SJCRH30 (cell line): ENCODE results near the gene PITRM1. TPM values are rescaled to one million over a fixed set of nuclear protein-coding genes. Genes with fewer than 3 reads are reported as not detected.
A peak's percentile ranks its signal among the peaks of the same experiment; 100 is the strongest.

Source experiments
- DNase-seq, 2 experiments: peaks; one replicate each; pipeline ENCODE4 v3.0.0-alpha.2; 2015 to 2020
- H3K27ac ChIP-seq: fragments of 250-450 bp; sonication (Bioruptor Pico); 2 replicates; pipeline ENCODE4 v1.5.1; 2020; ENCODE audit warnings: mild to moderate bottlenecking, moderate library complexity
- H3K27me3 ChIP-seq: fragments of 250-450 bp; sonication (Bioruptor Pico); 2 replicates; pipeline ENCODE4 v1.5.1; 2020; ENCODE audit warnings: mild to moderate bottlenecking, moderate library complexity
- H3K36me3 ChIP-seq: fragments of 250-450 bp; sonication (Bioruptor Pico); 2 replicates; pipeline ENCODE4 v1.5.1; 2020; ENCODE audit warnings: mild to moderate bottlenecking, moderate library complexity
- H3K4me1 ChIP-seq: fragments of 250-450 bp; sonication (Bioruptor Pico); 2 replicates; pipeline ENCODE4 v1.5.1; 2020; ENCODE audit warnings: mild to moderate bottlenecking, moderate library complexity
- H3K4me3 ChIP-seq: fragments of 250-450 bp; sonication (Bioruptor Pico); 2 replicates; pipeline ENCODE4 v1.5.1; 2020; ENCODE audit warnings: mild to moderate bottlenecking, moderate library complexity
- H3K9me3 ChIP-seq: fragments of 250-450 bp; sonication (Bioruptor Pico); replicated peaks from 2 replicates; pipeline ENCODE4 v1.5.1; 2020; ENCODE audit warnings: mild to moderate bottlenecking, moderate library complexity
- total RNA-seq: library from RNA; depleted of rRNA; stranded (reverse); fragments of >200 nt; shearing (Covaris generic); gene quantifications from 2 replicates; pipeline ENCODE4 v1.2.3, GENCODE V29; 2014

PITRM1 gene
- total RNA-seq, 1 experiment from 2014 or later: 51.4 TPM

DNA sequence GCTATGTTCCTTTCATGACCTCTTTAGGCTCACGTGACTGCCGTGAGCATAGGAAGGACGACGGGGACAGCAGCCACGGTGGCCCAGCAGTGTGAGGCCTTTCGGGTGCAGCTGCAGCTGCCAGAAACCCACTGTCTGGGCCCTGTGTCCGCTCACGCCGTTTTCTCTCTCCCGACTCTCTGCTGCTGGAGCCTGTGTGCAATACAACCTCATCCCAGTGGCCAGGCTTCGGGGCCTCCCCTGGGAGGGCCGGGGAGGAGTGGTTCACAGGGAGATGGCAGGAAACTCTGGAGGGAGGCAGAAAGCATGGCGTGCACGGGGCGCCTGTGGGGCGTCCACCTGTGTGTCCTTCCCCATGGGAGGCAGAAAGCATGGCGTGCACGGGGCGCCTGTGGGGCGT, 66.7 kb downstream of the PITRM1 start:
- H3K27ac ChIP-seq: no peak overlapping the region

DNA sequence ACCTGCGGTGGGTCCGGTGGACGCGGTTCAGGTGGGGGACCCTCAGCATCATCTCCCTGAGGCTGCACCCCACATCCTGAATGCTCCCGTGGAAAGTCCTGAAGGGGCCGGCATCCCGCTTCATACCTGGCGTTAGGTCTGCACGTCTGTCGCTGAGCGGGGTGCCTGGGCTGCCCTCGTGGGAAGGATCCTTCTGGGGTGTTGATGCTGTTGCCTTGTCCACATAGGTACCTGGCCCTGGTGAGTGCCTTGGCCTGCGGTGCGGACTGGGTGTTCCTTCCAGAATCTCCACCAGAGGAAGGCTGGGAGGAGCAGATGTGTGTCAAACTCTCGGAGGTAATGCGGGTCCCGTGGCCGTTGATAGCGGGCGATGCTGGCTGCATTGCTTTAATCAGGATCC, 67.4 kb downstream of the PITRM1 start:
- Histone ChIP-seq H3K27ac (no peak overlapping the region), H3K36me3 (no peaks in the 10 kb centered on the region), H3K4me3 (no peak overlapping the region), H3K4me1 (no peaks in the 10 kb centered on the region), H3K9me3 (no peaks in the 10 kb centered on the region), H3K27me3 (no peaks in the 10 kb centered on the region)
- DNase-seq: no peak

More for the DNA sequence above, 66.7 kb downstream of the PITRM1 start:
- no peak for DNase-seq
- H3K9me3 ChIP-seq: no peaks in the 10 kb centered on the region
- no peaks in the 10 kb centered on the region for H3K36me3 ChIP-seq
- H3K4me1 ChIP-seq: no peaks in the 10 kb centered on the region
- H3K4me3 ChIP-seq: no peak overlapping the region
- H3K27me3 ChIP-seq: no peaks in the 10 kb centered on the region

DNA sequence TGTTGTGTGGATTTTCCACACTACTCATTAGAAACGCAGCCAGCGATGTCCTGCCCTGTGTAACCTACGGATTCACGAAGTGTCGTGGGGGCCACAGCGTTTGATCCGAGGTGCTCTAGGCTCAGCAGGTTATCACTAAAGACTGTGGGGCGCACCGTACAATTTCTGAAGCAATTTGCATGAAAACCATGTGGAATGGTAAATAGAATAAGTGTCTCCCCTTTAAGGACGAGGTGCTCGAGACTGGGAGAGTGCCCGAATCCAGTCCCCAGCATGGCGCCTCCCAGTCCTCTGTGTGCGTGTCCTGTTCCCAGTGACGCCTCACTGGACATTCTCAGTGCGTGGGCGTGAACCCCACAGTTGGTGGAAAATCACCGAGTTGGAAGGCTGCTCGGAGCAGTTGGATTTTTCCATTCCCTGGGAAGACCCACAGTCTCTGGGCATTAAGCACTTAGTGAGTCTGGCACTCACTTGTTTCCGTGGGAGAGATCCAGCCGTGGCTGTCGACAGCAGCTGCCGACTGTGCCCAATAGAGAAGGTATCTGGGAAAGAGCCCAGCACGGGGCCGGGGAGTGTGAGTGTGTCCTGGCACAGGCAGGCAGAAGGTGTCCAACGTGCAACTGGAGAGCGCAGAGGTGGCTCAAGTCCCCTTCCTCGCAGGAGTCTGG, 68.2 kb downstream of the PITRM1 start:
- no peaks in the 10 kb centered on the region for H3K4me1 ChIP-seq
- H3K27ac ChIP-seq: no peak overlapping the region
- H3K27me3 ChIP-seq: no peaks in the 10 kb centered on the region
- no peaks in the 10 kb centered on the region for H3K36me3 ChIP-seq
- no peaks in the 10 kb centered on the region for H3K9me3 ChIP-seq
- DNase-seq: no peak
- H3K4me3 ChIP-seq: no peak overlapping the region

- H3K4me1 ChIP-seq: no peaks in the 10 kb centered on the region
- no peak overlapping the region for H3K4me3 ChIP-seq
- no peak for DNase-seq
- no peaks in the 10 kb centered on the region for H3K9me3 ChIP-seq
- H3K27me3 ChIP-seq: no peaks in the 10 kb centered on the region
- H3K36me3 ChIP-seq: no peaks in the 10 kb centered on the region
- no peak overlapping the region for H3K27ac ChIP-seq
These were observed 68.9 kb downstream of the PITRM1 start for GRCh38 chr10:3103646-3104045.

DNA sequence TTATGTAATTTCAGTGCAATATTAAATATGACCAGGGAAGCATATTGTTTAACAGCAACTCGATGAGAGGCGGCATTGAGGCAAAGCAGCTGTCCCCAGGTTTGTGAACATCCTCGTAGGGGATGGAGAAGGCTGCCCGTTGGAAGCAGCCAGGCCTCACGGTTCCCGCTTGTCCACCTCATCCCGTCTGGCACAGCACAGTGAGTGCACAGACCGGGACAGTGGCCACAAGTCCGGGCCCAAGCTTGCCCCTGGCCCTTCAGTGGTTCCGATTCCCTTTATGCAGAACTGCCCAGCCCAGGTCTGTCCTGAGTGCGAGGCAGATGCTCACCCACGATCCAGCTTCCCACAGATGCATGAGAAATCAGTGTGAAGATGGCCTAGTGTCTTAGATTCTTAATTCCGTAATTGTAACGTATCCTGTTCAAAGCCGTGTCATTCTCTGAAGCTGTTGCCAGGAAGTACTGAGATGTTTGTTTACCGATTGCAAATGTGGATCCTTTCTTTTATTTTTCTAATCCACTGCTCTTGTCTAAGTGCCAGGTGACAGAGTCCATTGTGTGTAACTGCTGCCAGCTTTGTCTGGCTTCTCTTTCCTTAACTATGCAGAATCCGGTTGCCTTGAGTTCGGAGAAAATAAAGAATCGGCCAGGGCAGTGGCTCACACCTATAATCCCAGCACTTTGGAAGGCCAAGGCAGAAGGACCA, 69.7 kb downstream of the PITRM1 start:
- H3K27me3 ChIP-seq: no peaks in the 10 kb centered on the region
- H3K27ac ChIP-seq: no peak overlapping the region
- DNase-seq: no peak
- H3K4me1 ChIP-seq: no peaks in the 10 kb centered on the region
- H3K4me3 ChIP-seq: no peak overlapping the region
- H3K9me3 ChIP-seq: no peaks in the 10 kb centered on the region
- no peaks in the 10 kb centered on the region for H3K36me3 ChIP-seq

- no peak overlapping the region for H3K4me3 ChIP-seq
- H3K9me3 ChIP-seq: no peaks in the 10 kb centered on the region
- DNase-seq: no peak
- H3K36me3 ChIP-seq: no peaks in the 10 kb centered on the region
- H3K27me3 ChIP-seq: no peaks in the 10 kb centered on the region
- H3K27ac ChIP-seq: no peak overlapping the region
- no peaks in the 10 kb centered on the region for H3K4me1 ChIP-seq
These were observed 71.5 kb downstream of the PITRM1 start for GRCh38 chr10:3100856-3101640.

GRCh38 chr10:3100093-3100792, 72.3 kb downstream of the PITRM1 start:
- no peak for DNase-seq
- H3K27ac ChIP-seq: no peak overlapping the region
- H3K4me1 ChIP-seq: no peaks in the 10 kb centered on the region
- no peaks in the 10 kb centered on the region for H3K9me3 ChIP-seq
- H3K36me3 ChIP-seq: no peaks in the 10 kb centered on the region
- no peaks in the 10 kb centered on the region for H3K27me3 ChIP-seq
- no peak overlapping the region for H3K4me3 ChIP-seq

GRCh38 chr10:3099291-3100092, 73.1 kb downstream of the PITRM1 start:
- no peaks in the 10 kb centered on the region for H3K4me1 ChIP-seq
- H3K27ac ChIP-seq: no peak overlapping the region
- no peaks in the 10 kb centered on the region for H3K36me3 ChIP-seq
- no peak overlapping the region for H3K4me3 ChIP-seq
- no peaks in the 10 kb centered on the region for H3K9me3 ChIP-seq
- no peaks in the 10 kb centered on the region for H3K27me3 ChIP-seq
- no peak for DNase-seq

DNA sequence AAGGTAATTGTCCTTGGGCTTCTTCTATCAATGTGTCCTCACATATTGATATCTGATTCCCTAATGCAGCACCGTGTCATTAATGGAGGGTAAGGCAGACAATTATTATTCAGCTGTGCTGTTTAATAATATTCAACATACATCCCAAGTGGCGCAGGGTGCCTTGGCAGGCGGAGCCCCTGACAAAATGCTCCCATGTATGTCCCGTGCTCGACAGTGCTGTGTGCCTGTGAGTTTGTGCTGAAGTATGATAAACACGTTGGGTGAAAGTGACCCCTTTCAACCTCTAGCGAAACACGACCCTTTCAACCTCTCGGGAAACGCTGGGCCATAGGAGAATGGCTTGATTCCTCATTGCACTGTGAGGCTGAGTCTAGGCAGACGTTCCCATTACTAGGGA, 73.9 kb downstream of the PITRM1 start:
- H3K4me3 ChIP-seq: no peak overlapping the region
- no peaks in the 10 kb centered on the region for H3K4me1 ChIP-seq
- no peaks in the 10 kb centered on the region for H3K9me3 ChIP-seq
- DNase-seq: no peak
- H3K27me3 ChIP-seq: no peaks in the 10 kb centered on the region
- no peaks in the 10 kb centered on the region for H3K36me3 ChIP-seq
- no peak overlapping the region for H3K27ac ChIP-seq

DNA sequence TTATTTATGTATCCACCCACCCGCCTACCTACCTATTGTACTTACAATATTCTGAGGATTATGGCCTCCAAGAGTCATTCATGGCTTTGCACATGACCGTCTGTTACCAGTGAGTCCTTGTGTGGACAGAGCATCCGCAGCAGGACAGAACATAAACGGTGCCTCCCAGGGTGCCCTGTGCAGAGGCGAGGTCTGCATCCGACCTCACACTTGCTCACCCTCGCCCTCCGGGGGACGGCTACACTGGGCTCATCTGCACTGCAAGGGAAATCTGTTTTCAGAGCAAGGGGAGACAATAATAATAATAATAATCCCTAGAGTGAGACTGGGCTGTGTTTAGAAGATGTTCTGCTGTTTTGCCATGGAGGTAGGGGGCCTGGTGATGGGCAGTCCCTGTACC, 75.4 kb downstream of the PITRM1 start:
- no peaks in the 10 kb centered on the region for H3K4me1 ChIP-seq
- H3K27ac ChIP-seq: no peak overlapping the region
- H3K27me3 ChIP-seq: no peaks in the 10 kb centered on the region
- no peak overlapping the region for H3K4me3 ChIP-seq
- H3K36me3 ChIP-seq: no peaks in the 10 kb centered on the region
- DNase-seq: no peak
- H3K9me3 ChIP-seq: no peaks in the 10 kb centered on the region

DNA sequence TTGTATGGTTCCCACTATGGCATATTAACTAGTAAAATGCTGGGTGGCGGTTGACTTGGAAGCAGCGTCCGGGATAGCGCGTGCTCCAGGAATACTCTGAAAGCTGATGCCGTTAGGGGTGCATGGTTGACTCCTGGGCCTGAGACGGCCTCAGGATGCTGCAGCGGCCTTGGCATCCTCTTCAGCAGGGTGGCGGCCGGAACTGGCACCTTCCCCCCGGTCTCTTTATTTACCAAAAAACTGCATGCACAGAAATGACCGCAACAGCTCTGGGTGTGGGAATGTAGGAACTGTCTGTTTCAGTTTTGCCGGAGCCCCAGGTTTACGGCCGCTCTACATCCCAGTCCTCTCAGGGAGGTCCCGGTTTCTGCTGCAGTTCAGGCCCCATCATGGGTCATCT, 76.4 kb downstream of the PITRM1 start:
- no peak overlapping the region for H3K4me3 ChIP-seq
- H3K27me3 ChIP-seq: no peaks in the 10 kb centered on the region
- no peaks in the 10 kb centered on the region for H3K36me3 ChIP-seq
- no peaks in the 10 kb centered on the region for H3K9me3 ChIP-seq
- no peaks in the 10 kb centered on the region for H3K4me1 ChIP-seq
- no peak for DNase-seq
- peak overlapping the region; percentile 63; the same call in 1 of the 2 replicates for H3K27ac ChIP-seq

DNA sequence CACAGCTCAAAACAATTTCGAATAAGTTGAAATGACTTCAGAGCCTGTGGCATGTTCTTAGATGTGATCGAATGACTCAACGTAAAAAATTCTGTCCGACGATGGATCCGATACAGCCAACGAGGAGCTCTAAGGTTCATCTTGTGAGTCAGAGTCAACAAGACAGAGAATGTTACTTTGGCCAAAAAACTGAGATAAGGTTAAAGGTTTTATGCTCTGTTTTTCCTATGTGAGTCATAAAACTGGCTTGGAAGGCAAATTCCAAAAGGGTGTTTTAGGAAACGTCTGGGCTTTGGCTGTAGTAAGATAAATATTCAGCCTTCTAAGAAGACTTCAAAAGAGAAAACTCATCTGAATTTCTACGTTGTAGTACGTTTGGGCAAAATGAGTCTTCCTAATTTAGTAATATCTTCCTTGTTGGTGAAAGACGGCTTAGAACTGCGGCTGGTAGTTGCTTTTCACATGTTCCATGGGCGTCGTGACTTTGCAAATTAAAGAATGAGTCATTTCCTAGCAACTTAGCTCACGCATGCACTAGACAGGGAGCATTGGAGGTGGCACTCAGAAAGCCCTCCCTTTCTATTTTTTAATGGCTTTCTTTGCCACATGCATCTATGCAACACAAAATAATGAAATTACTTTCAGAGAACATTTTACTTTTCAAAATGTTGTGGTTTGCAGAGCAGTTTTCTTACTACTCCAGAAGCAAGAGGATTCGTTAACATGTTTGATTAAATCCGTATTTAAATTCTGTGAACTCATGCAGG, 77.0 kb downstream of the PITRM1 start:
- Histone ChIP-seq H3K4me1 (no peaks in the 10 kb centered on the region), H3K27me3 (no peaks in the 10 kb centered on the region), H3K27ac (peak overlapping the region; percentile 63), H3K4me3 (no peak overlapping the region), H3K36me3 (no peaks in the 10 kb centered on the region), H3K9me3 (no peaks in the 10 kb centered on the region)
- no peak for DNase-seq

GRCh38 chr10:3094609-3095036, 78.0 kb downstream of the PITRM1 start:
- H3K27me3 ChIP-seq: no peaks in the 10 kb centered on the region
- no peak overlapping the region for H3K4me3 ChIP-seq
- H3K9me3 ChIP-seq: no peaks in the 10 kb centered on the region
- H3K27ac ChIP-seq: no peak overlapping the region
- no peaks in the 10 kb centered on the region for H3K36me3 ChIP-seq
- no peak for DNase-seq
- H3K4me1 ChIP-seq: no peaks in the 10 kb centered on the region
